Vagina (tissue), 2 donors: ENCODE results near the gene LHX4.

Experiments used
- CTCF ChIP-seq, 3 experiments: fragments of 450-650 bp in 2 of 3; fragments of 200-600 bp in 1 of 3; sonication (generic) in 1 of 3; IDR thresholded peaks; one replicate each; pipeline ENCODE4 v1.5.1; 2017 to 2019; ENCODE audit warnings: antibody characterized with exemption in 3 of 3, mild to moderate bottlenecking in 2 of 3, moderate library complexity in 2 of 3
- POLR2AphosphoS5 ChIP-seq, 2 donors: sonication (generic); formaldehyde crosslinking; IDR thresholded peaks; one replicate each; pipeline ENCODE4 v1.9.0; 2017; ENCODE audit warnings: antibody characterized with exemption in 2 of 2, mild to moderate bottlenecking in 2 of 2, low read depth in 1 of 2; ENCODE audit not compliant: insufficient read depth in 1 of 2

- no peak for TF ChIP-seq CTCF (IDR thresholded peaks at IDR 0.05)
- TF ChIP-seq POLR2AphosphoS5 (IDR thresholded peaks at IDR 0.05; ENCODE audit: insufficient read depth in 1 of 2, low read depth in 1 of 2): no peak
Measured at GRCh38 chr1:180247580-180247979, 17.5 kb downstream of the LHX4 start.
